ENCODE data around the gene KCTD20. TPM values are rescaled to one million over a fixed set of nuclear protein-coding genes. Genes with fewer than 3 reads are reported as not detected.

Gene KCTD20
- polyA plus RNA-seq, 10 donors = 35.9 to 59.5 (median 50.6) TPM

GRCh38 chr6:36524871-36525270 is 82.1 kb downstream of the KCTD20 start:
- no peak for DNase-seq

- no peak for DNase-seq
Observed at GRCh38 chr6:36525346-36525745, 82.5 kb downstream of the KCTD20 start.

DNA sequence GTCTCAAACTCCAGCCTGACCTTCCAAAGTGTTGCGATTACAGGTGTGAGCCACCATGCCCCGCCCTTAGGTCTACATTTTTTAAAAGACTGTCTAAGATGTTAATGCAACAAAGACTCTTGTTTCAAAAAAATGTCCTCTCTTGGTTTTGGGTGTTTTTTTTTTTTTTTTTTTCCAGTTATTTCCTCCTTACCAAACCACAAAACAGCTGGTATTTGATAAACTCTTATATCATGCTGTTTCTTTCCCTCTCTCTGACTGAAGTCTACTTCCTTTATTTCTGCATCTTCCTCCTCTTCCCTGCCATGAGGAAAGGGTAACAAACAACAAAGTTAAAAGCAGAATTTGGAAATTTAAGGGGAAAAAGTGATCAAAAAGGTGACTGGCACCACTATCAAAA is 83.3 kb downstream of the KCTD20 start:
- DNase-seq = no peak

GRCh38 chr6:36533321-36533720 is 90.5 kb downstream of the KCTD20 start:
- no peak for DNase-seq

DNA sequence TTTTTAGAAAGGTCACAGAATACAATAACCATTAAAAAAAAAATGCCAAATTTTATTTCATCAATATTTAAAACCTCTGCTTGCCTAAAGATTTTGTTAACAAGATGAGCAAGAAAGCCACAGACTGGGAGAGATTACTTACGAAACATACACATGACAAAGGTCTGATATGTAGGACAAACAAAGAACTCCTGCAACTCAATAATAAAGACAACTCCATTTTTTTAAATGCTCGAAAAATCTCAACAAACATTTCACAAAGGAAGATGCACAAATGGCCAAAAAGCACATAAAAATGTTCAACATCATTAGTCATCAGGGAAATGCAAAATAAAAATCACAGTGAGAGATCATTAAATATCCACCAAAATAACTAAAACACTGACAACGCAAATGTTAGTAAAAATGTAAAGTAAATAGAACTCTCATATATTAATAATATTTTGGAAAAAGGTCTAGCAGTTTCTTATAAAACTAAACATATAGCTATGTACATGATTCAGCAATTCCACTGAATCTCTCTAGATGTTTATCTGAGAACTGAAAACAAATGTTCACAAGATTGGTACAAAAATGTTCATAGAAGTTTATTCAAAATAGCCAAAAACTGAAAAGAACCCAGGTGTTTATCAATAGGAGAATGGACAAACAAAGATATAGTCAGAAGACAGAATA is 94.2 kb downstream of the KCTD20 start:
- DNase-seq = no peak

DNA sequence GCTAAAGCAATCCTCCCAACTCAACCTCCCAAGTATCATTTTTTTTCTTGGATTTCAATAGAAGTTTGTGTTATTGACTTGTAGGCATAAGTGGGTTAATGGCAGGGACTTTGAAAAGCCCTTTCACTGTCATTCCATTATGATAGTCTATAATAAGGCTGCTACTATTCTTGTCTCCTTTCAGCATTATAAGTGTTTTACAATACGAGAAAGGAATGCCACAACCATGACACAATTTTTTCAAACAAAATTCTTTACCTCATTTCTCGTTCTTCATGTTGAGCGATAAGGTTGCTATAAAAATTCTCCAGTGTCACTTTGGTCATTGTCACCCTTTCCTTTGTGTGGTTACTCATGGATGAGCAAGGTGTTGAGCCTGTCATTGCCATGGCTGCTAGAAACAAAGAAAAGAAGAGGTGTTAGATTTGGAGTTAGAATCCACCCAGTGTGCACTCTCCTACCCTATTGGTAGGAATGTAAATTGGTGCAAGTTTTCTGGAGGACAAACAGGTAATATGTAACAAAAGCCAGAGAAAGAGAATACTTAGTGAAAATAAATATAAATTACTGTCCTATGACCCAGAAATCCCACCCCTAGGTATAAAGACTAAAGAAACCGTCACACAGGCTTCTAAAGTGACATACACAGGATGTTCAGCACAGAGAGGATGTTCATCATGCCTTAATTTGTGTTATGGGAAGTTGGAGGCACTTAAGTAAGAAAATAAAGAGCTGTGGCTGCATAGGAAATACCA is 97.2 kb downstream of the KCTD20 start:
- no peak for DNase-seq

Other genes starting within 250 kb of the KCTD20 start
- gene BRPF3, start 246.3 kb upstream of the KCTD20 start, polyA plus RNA-seq (ENCODE audit: insufficient read length in 10 of 10) = 10 to 100 TPM; 22.7 to 31.6 (median 24.0) TPM
- gene PNPLA1, start 172.9 kb upstream of the KCTD20 start, polyA plus RNA-seq (ENCODE audit: insufficient read length in 10 of 10) = 1 to 10 TPM in 1 of 10 donors, under 1 TPM in 5, not detected in 4; 0.09 to 1.7 (median 0.12) TPM
- under 1 TPM; 0.04 to 0.24 (median 0.11) TPM for gene BNIP5, start 106.1 kb upstream of the KCTD20 start, polyA plus RNA-seq (ENCODE audit: insufficient read length in 10 of 10)
- gene ETV7, start 55.3 kb upstream of the KCTD20 start, polyA plus RNA-seq (ENCODE audit: insufficient read length in 10 of 10) = under 1 TPM in 5 of 10 donors, not detected in 5; 0.08 to 0.35 (median 0.20) TPM
- under 1 TPM in 7 of 10 donors, not detected in 3; 0.07 to 0.34 (median 0.10) TPM for gene PXT1, start 146 bp upstream of the KCTD20 start, polyA plus RNA-seq (ENCODE audit: insufficient read length in 10 of 10)
- gene STK38, start 104.5 kb downstream of the KCTD20 start, polyA plus RNA-seq (ENCODE audit: insufficient read length in 10 of 10) = 10 to 100 TPM; 23.7 to 33.7 (median 28.8) TPM
- gene SRSF3, start 151.4 kb downstream of the KCTD20 start, polyA plus RNA-seq (ENCODE audit: insufficient read length in 10 of 10) = 100 to 1,000 TPM; 281 to 422 (median 312) TPM
- 100 to 1,000 TPM in 8 of 10 donors, 10 to 100 TPM in 2; 84.2 to 180 (median 118) TPM for gene CDKN1A, start 235.7 kb downstream of the KCTD20 start, polyA plus RNA-seq (ENCODE audit: insufficient read length in 10 of 10)

Measured in muscle of back (tissue), 11 donors.